ENCODE results near the gene GSX2.
"Not testable (repeated sequence)": the region's sequence is repeated elsewhere in the genome, so short reads cannot be mapped to it uniquely, and the experiment has no call there.

GSX2 gene

DNA sequence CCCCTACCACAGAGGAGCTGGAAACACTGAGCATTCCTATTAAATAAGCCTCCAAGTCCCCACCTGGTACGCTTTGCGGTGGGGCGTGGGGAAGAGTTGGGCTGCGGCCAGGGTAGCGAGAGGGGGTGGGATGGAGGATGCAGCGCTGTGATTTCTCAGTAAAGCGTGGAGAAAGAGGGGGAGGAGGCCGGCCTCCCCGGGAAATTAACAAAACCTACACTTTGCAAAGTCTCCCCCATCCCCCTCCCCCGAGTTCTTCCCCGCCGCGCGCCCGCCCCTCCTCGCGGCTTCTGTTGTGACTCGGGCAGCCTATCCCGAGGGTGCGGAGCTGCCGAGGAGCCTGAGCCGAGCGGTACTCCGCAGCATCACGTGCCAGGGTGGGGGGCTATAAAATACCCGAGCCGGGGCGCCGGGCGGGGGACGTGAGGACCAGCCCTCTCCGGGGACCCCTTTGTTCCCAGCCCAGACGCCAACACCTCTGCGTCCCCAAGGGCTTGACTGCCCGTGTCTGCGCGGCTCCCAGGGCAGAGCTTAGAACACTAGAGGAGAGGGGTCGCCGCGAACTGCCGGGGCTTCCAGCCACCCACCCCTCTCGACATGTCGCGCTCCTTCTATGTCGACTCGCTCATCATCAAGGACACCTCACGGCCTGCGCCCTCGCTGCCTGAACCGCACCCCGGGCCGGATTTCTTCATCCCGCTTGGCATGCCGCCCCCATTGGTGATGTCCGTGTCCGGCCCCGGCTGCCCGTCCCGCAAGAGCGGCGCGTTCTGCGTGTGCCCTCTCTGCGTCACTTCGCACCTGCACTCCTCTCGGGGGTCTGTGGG lies at the start of gene GSX2:
Gene GSX2, plus strand, starts transcription at position 416 of the 827 bp plus-strand sequence. Its CDS starts 182 bp downstream, at position 598.
- Histone ChIP-seq H3K36me3 (ENCODE audit: insufficient read depth, low read length) (no peaks in the 10 kb centered on the region), H3K9me3 (ENCODE audit: low read depth, low read length) (no peaks in the 10 kb centered on the region), H3K9ac (ENCODE audit: insufficient read length) (no peak within 1 kb of the TSS), H3K27ac (no peak within 1 kb of the TSS), H3K4me3 (peak within 1 kb of the TSS; percentile 30; the same call in 1 of the 2 replicates)
- TF ChIP-seq FOXP2 (optimal IDR thresholded peaks at IDR 0.05; ENCODE audit: control extremely low read depth, extremely low read length, insufficient read depth): no peak
- no peak for TF ChIP-seq EZH2 (IDR thresholded peaks at IDR 0.05)
- no peak for TF ChIP-seq POLR2AphosphoS5 (IDR thresholded peaks at IDR 0.05; ENCODE audit: borderline replicate concordance, low read depth, low read length)
- DNase-seq (ENCODE audit: low read depth, low spot score): no peak

DNA sequence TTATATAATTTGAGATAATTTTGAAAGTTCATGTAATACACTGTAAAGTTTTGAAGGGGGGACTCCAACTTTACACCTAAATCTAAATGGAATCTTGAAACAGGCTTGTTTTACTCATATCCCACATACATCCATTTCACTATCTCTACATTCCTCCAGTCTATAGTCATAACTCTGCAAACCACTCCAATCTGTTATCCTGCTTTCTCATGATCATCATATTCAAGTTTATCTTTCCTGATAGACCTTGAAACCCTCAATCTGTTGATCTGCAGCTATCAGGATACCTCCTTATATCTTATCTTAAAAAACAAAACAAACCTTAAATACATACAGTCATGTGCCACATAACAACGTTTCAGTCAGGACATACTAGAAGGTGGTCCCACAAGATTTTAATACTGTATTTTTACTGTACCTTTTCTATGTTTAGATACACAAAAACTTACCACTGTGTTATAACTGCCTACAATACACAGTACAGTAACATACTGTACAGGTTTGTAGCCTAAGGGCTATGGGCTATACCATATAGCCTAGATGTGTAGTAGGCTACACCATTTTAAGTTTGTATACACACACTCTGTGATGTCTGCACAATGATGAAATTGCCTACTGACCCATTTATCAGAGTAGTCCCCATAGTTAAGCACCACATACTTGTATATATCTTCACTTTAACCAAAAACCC lies 49.6 kb upstream of the GSX2 start:
- no peak overlapping the region for H3K4me3 ChIP-seq
- no peak overlapping the region for H3K27ac ChIP-seq
- H3K9ac ChIP-seq (ENCODE audit: insufficient read length): no peak overlapping the region
- TF ChIP-seq EZH2 (IDR thresholded peaks at IDR 0.05): no peak
- TF ChIP-seq FOXP2 (optimal IDR thresholded peaks at IDR 0.05; ENCODE audit: control extremely low read depth, extremely low read length, insufficient read depth): no peak
- TF ChIP-seq POLR2AphosphoS5 (IDR thresholded peaks at IDR 0.05; ENCODE audit: borderline replicate concordance, low read depth, low read length): no peak
- peaks cover 9% of the 10 kb centered on the region; the same call in 1 of the 2 replicates for H3K36me3 ChIP-seq (ENCODE audit: insufficient read depth, low read length)
- DNase-seq (ENCODE audit: low read depth, low spot score): no peak
- no peaks in the 10 kb centered on the region for H3K9me3 ChIP-seq (ENCODE audit: low read depth, low read length)

DNA sequence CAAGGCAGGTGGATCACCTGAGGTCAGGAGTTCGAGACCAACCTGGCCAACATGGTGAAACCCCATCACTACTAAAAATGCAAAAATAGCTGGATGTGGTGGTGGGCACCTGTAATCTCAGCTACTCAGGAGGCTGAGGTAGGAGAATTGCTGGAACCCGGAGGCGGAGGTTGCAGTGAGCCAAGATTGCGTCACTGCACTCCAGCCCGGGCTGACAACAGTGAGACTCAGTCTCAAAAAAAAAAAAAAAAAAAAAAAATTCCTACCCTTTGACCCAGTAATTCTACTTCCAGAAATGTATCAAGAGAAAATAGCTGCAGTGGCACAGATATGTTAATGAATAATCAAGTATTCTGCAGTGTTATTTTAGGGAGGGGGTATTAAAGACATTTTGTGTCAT lies 46.6 kb upstream of the GSX2 start:
- not testable (repeated sequence) for H3K9ac ChIP-seq (ENCODE audit: insufficient read length); H3K27ac ChIP-seq; H3K4me3 ChIP-seq; DNase-seq (ENCODE audit: low read depth, low spot score); H3K36me3 ChIP-seq (ENCODE audit: insufficient read depth, low read length); H3K9me3 ChIP-seq (ENCODE audit: low read depth, low read length)

DNA sequence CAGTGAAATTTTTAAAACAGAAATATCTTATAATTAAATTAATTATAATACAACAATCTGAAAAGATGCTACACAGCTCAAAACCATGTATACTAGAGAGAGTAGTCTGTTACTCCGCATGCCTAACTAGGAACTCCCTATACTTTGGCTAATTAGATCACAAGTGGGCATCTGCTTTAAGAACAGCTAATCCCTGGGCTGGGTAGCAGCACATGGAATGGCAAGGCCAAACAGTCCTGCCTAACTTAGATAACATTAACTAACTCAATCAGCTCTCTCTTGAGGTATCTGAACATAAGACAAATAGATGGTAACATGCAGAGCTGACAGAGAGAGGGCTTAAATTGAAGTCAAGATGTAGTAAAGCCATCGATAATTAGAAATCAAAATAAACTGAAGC lies 45.5 kb upstream of the GSX2 start:
- no peak for DNase-seq (ENCODE audit: low read depth, low spot score)
- Histone ChIP-seq H3K9ac (ENCODE audit: insufficient read length) (no peak overlapping the region), H3K27ac (no peak overlapping the region), H3K36me3 (ENCODE audit: insufficient read depth, low read length) (no peaks in the 10 kb centered on the region), H3K9me3 (ENCODE audit: low read depth, low read length) (no peaks in the 10 kb centered on the region), H3K4me3 (no peak overlapping the region)
- TF ChIP-seq EZH2 (IDR thresholded peaks at IDR 0.05): no peak
- no peak for TF ChIP-seq FOXP2 (optimal IDR thresholded peaks at IDR 0.05; ENCODE audit: control extremely low read depth, extremely low read length, insufficient read depth)
- no peak for TF ChIP-seq POLR2AphosphoS5 (IDR thresholded peaks at IDR 0.05; ENCODE audit: borderline replicate concordance, low read depth, low read length)

DNA sequence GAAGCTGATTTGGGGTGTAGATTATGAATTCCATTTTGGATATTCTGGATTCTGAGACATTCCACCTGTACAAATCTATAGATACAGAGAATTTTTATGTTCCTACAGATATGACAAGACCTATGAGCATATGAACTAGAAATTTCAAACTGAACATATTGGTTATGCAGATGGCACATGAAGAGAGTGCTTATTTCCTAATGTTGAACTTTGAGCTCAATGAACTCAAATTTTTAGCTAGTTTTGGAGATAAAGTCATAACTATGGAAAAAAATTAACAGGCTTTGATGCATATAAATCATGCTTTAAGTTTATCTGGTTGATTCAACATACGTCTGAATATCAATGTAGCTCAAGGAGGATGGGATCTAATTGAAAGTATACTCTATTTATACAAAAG lies 44.5 kb upstream of the GSX2 start:
- TF ChIP-seq POLR2AphosphoS5 (IDR thresholded peaks at IDR 0.05; ENCODE audit: borderline replicate concordance, low read depth, low read length): no peak
- no peak for TF ChIP-seq FOXP2 (optimal IDR thresholded peaks at IDR 0.05; ENCODE audit: control extremely low read depth, extremely low read length, insufficient read depth)
- no peak for TF ChIP-seq EZH2 (IDR thresholded peaks at IDR 0.05)
- no peaks in the 10 kb centered on the region for H3K9me3 ChIP-seq (ENCODE audit: low read depth, low read length)
- no peaks in the 10 kb centered on the region for H3K36me3 ChIP-seq (ENCODE audit: insufficient read depth, low read length)
- no peak for DNase-seq (ENCODE audit: low read depth, low spot score)
- H3K27ac ChIP-seq: no peak overlapping the region
- H3K4me3 ChIP-seq: no peak overlapping the region
- no peak overlapping the region for H3K9ac ChIP-seq (ENCODE audit: insufficient read length)

DNA sequence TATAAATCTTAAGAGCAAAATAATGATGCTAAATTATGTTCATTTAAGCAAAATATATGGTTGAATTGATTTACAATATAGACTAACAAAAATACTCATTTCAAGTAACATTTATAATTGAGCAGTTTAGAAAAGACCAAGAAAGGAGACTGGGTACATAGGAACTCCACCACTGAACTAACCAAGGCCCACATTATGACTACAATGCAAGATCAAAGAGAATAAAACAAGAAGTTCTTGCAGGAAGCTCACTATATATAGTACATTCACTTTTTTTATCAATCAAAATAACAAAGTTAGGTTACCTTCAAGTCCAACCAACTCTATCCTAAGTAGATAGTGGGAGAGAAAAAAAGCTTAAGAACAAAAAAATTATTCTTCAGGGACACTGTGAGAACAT lies 43.6 kb upstream of the GSX2 start:
- H3K36me3 ChIP-seq (ENCODE audit: insufficient read depth, low read length): no peaks in the 10 kb centered on the region
- TF ChIP-seq POLR2AphosphoS5 (IDR thresholded peaks at IDR 0.05; ENCODE audit: borderline replicate concordance, low read depth, low read length) (no peak), EZH2 (IDR thresholded peaks at IDR 0.05) (no peak), FOXP2 (optimal IDR thresholded peaks at IDR 0.05; ENCODE audit: control extremely low read depth, extremely low read length, insufficient read depth) (no peak)
- no peaks in the 10 kb centered on the region for H3K9me3 ChIP-seq (ENCODE audit: low read depth, low read length)
- H3K9ac ChIP-seq (ENCODE audit: insufficient read length): no peak overlapping the region
- no peak overlapping the region for H3K4me3 ChIP-seq
- H3K27ac ChIP-seq: no peak overlapping the region
- DNase-seq (ENCODE audit: low read depth, low spot score): no peak

DNA sequence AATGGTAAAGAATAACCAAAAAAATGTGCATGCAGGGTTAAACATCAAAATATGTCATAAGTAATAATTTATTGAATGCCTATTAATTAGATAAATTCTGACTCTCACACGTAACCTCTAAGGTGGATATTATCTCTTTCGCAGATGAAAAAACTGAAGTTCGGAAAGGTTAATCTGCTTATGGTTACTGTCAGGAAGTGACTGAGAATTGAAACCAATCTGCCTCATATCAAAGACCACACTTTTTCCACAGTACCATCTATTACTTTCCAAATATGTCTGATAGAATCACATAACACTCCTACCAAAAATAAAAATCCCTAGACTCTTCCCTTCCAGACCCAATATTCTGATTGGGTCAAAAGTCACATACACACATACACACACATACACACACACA lies 41.8 kb upstream of the GSX2 start:
- no peak for DNase-seq (ENCODE audit: low read depth, low spot score)
- Histone ChIP-seq H3K4me3 (no peak overlapping the region), H3K36me3 (ENCODE audit: insufficient read depth, low read length) (no peaks in the 10 kb centered on the region), H3K9ac (ENCODE audit: insufficient read length) (no peak overlapping the region), H3K27ac (no peak overlapping the region), H3K9me3 (ENCODE audit: low read depth, low read length) (no peaks in the 10 kb centered on the region)
- TF ChIP-seq FOXP2 (optimal IDR thresholded peaks at IDR 0.05; ENCODE audit: control extremely low read depth, extremely low read length, insufficient read depth) (no peak), EZH2 (IDR thresholded peaks at IDR 0.05) (no peak), POLR2AphosphoS5 (IDR thresholded peaks at IDR 0.05; ENCODE audit: borderline replicate concordance, low read depth, low read length) (no peak)

DNA sequence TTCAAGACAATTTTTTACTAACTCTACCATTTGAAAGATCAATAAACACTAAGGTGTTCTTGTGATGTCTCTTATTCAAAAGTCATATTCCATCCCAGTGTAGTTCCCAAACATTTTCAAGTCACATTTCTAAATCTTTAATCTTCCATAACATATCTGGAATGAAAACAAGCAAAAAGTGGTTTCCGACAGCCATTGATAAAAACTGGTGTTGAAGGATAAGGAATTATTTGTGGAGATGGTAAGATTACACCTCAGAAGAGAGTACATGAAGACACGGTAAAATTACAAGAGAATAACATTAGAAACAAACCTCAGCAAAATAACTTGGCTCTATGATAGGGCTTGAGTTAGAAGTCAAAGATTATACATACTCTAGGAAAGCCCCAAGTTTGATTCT lies 39.8 kb upstream of the GSX2 start:
- H3K9me3 ChIP-seq (ENCODE audit: low read depth, low read length): no peaks in the 10 kb centered on the region
- TF ChIP-seq FOXP2 (optimal IDR thresholded peaks at IDR 0.05; ENCODE audit: control extremely low read depth, extremely low read length, insufficient read depth) (no peak), POLR2AphosphoS5 (IDR thresholded peaks at IDR 0.05; ENCODE audit: borderline replicate concordance, low read depth, low read length) (no peak), EZH2 (IDR thresholded peaks at IDR 0.05) (no peak)
- DNase-seq (ENCODE audit: low read depth, low spot score): no peak
- H3K36me3 ChIP-seq (ENCODE audit: insufficient read depth, low read length): no peaks in the 10 kb centered on the region
- no peak overlapping the region for H3K27ac ChIP-seq
- H3K4me3 ChIP-seq: no peak overlapping the region
- no peak overlapping the region for H3K9ac ChIP-seq (ENCODE audit: insufficient read length)
